Measurements from ENCODE around the gene TMEM164. TPM values are rescaled to one million over a fixed set of nuclear protein-coding genes. Genes with fewer than 3 reads are reported as not detected.
"Not testable (repeated sequence)": the region's sequence is repeated elsewhere in the genome, so short reads cannot be mapped to it uniquely, and the experiment has no call there.

TMEM164 gene
- total and polyA plus RNA-seq, 2 donors = 9.1 to 11.2 TPM

- not testable (repeated sequence) for H3K36me3 ChIP-seq (ENCODE audit: control insufficient read depth in 2 of 2, insufficient read depth in 2 of 2, low read length in 1 of 2); H3K27me3 ChIP-seq (ENCODE audit: control insufficient read depth in 2 of 2, insufficient read depth in 1 of 2, low read length in 1 of 2); H3K4me1 ChIP-seq (ENCODE audit: control insufficient read depth in 2 of 2, insufficient read depth in 2 of 2, low read length in 2 of 2); H3K4me3 ChIP-seq (ENCODE audit: low read length in 2 of 2); DNase-seq (ENCODE audit: low read depth in 6 of 9, low spot score in 9 of 9); H3K9me3 ChIP-seq (ENCODE audit: control insufficient read depth in 2 of 2, insufficient read depth in 1 of 2, low read length in 1 of 2); H3K27ac ChIP-seq (ENCODE audit: low read depth in 1 of 2, low read length in 1 of 2)
- WGBS = 100% methylated on average over 4 of the region's 4 CpGs
These were observed 32.1 kb upstream of the TMEM164 start for GRCh38 chrX:109970841-109971240.

- H3K27ac ChIP-seq (ENCODE audit: low read depth in 1 of 2, low read length in 1 of 2) = no peak overlapping the region
- DNase-seq (ENCODE audit: low read depth in 6 of 9, low spot score in 9 of 9) = no peak
- WGBS = 96% methylated on average over 1 of the region's 1 CpG
- no peaks in the 10 kb centered on the region for H3K9me3 ChIP-seq (ENCODE audit: control insufficient read depth in 2 of 2, insufficient read depth in 1 of 2, low read length in 1 of 2)
- H3K4me1 ChIP-seq (ENCODE audit: control insufficient read depth in 2 of 2, insufficient read depth in 2 of 2, low read length in 2 of 2) = no peaks in the 10 kb centered on the region
- H3K4me3 ChIP-seq (ENCODE audit: low read length in 2 of 2) = no peak overlapping the region
- no peaks in the 10 kb centered on the region for H3K36me3 ChIP-seq (ENCODE audit: control insufficient read depth in 2 of 2, insufficient read depth in 2 of 2, low read length in 1 of 2)
- no peaks in the 10 kb centered on the region for H3K27me3 ChIP-seq (ENCODE audit: control insufficient read depth in 2 of 2, insufficient read depth in 1 of 2, low read length in 1 of 2)
These were observed 27.8 kb upstream of the TMEM164 start for GRCh38 chrX:109974906-109975655.

- H3K36me3 ChIP-seq (ENCODE audit: control insufficient read depth in 2 of 2, insufficient read depth in 2 of 2, low read length in 1 of 2); H3K4me3 ChIP-seq (ENCODE audit: low read length in 2 of 2); H3K27ac ChIP-seq (ENCODE audit: low read depth in 1 of 2, low read length in 1 of 2); H3K27me3 ChIP-seq (ENCODE audit: control insufficient read depth in 2 of 2, insufficient read depth in 1 of 2, low read length in 1 of 2); DNase-seq (ENCODE audit: low read depth in 6 of 9, low spot score in 9 of 9); H3K9me3 ChIP-seq (ENCODE audit: control insufficient read depth in 2 of 2, insufficient read depth in 1 of 2, low read length in 1 of 2); H3K4me1 ChIP-seq (ENCODE audit: control insufficient read depth in 2 of 2, insufficient read depth in 2 of 2, low read length in 2 of 2): not testable (repeated sequence)
- 95% methylated on average over 4 of the region's 4 CpGs for WGBS
These were observed 17.7 kb upstream of the TMEM164 start for GRCh38 chrX:109985210-109985609.

- no peak for DNase-seq (ENCODE audit: low read depth in 6 of 9, low spot score in 9 of 9)
- 98% methylated on average over 2 of the region's 2 CpGs for WGBS
- Histone ChIP-seq H3K9me3 (ENCODE audit: control insufficient read depth in 2 of 2, insufficient read depth in 1 of 2, low read length in 1 of 2) (no peaks in the 10 kb centered on the region), H3K27me3 (ENCODE audit: control insufficient read depth in 2 of 2, insufficient read depth in 1 of 2, low read length in 1 of 2) (no peaks in the 10 kb centered on the region), H3K4me3 (ENCODE audit: low read length in 2 of 2) (no peak overlapping the region), H3K27ac (ENCODE audit: low read depth in 1 of 2, low read length in 1 of 2) (no peak overlapping the region), H3K4me1 (ENCODE audit: control insufficient read depth in 2 of 2, insufficient read depth in 2 of 2, low read length in 2 of 2) (peaks cover 6 to 18% of the 10 kb centered on the region in 2 donors), H3K36me3 (ENCODE audit: control insufficient read depth in 2 of 2, insufficient read depth in 2 of 2, low read length in 1 of 2) (no peaks in the 10 kb centered on the region)
These were observed 15.0 kb upstream of the TMEM164 start for GRCh38 chrX:109987884-109988283.

GRCh38 chrX:109990582-109991276, 12.2 kb upstream of the TMEM164 start:
- Histone ChIP-seq H3K27me3 (ENCODE audit: control insufficient read depth in 2 of 2, insufficient read depth in 1 of 2, low read length in 1 of 2) (no peaks in the 10 kb centered on the region), H3K4me1 (ENCODE audit: control insufficient read depth in 2 of 2, insufficient read depth in 2 of 2, low read length in 2 of 2) (peaks cover 6 to 18% of the 10 kb centered on the region in 2 donors), H3K9me3 (ENCODE audit: control insufficient read depth in 2 of 2, insufficient read depth in 1 of 2, low read length in 1 of 2) (no peaks in the 10 kb centered on the region), H3K27ac (ENCODE audit: low read depth in 1 of 2, low read length in 1 of 2) (no peak overlapping the region), H3K4me3 (ENCODE audit: low read length in 2 of 2) (no peak overlapping the region), H3K36me3 (ENCODE audit: control insufficient read depth in 2 of 2, insufficient read depth in 2 of 2, low read length in 1 of 2) (no peaks in the 10 kb centered on the region)
- DNase-seq (ENCODE audit: low read depth in 6 of 9, low spot score in 9 of 9) = peak in 1 of 9 donors; percentile 48
- WGBS = 39% methylated on average over 3 of the region's 3 CpGs

GRCh38 chrX:109992203-109992602, 10.7 kb upstream of the TMEM164 start:
- Histone ChIP-seq H3K27ac (ENCODE audit: low read depth in 1 of 2, low read length in 1 of 2) (no peak overlapping the region), H3K4me1 (ENCODE audit: control insufficient read depth in 2 of 2, insufficient read depth in 2 of 2, low read length in 2 of 2) (peaks cover 6 to 18% of the 10 kb centered on the region in 2 donors), H3K4me3 (ENCODE audit: low read length in 2 of 2) (no peak overlapping the region), H3K9me3 (ENCODE audit: control insufficient read depth in 2 of 2, insufficient read depth in 1 of 2, low read length in 1 of 2) (no peaks in the 10 kb centered on the region), H3K36me3 (ENCODE audit: control insufficient read depth in 2 of 2, insufficient read depth in 2 of 2, low read length in 1 of 2) (no peaks in the 10 kb centered on the region), H3K27me3 (ENCODE audit: control insufficient read depth in 2 of 2, insufficient read depth in 1 of 2, low read length in 1 of 2) (no peaks in the 10 kb centered on the region)
- no peak for DNase-seq (ENCODE audit: low read depth in 6 of 9, low spot score in 9 of 9)
- WGBS = 61% methylated on average over 1 of the region's 1 CpG

- Histone ChIP-seq H3K27ac (ENCODE audit: low read depth in 1 of 2, low read length in 1 of 2) (no peak overlapping the region), H3K9me3 (ENCODE audit: control insufficient read depth in 2 of 2, insufficient read depth in 1 of 2, low read length in 1 of 2) (no peaks in the 10 kb centered on the region), H3K4me3 (ENCODE audit: low read length in 2 of 2) (no peak overlapping the region), H3K36me3 (ENCODE audit: control insufficient read depth in 2 of 2, insufficient read depth in 2 of 2, low read length in 1 of 2) (no peaks in the 10 kb centered on the region), H3K4me1 (ENCODE audit: control insufficient read depth in 2 of 2, insufficient read depth in 2 of 2, low read length in 2 of 2) (peaks cover 6 to 12% of the 10 kb centered on the region in 2 donors), H3K27me3 (ENCODE audit: control insufficient read depth in 2 of 2, insufficient read depth in 1 of 2, low read length in 1 of 2) (no peaks in the 10 kb centered on the region)
- 100% methylated on average over 2 of the region's 2 CpGs for WGBS
- no peak for DNase-seq (ENCODE audit: low read depth in 6 of 9, low spot score in 9 of 9)
These were observed 7.8 kb upstream of the TMEM164 start for GRCh38 chrX:109995155-109995554.

GRCh38 chrX:109997786-109998452, 5.0 kb upstream of the TMEM164 start:
- WGBS = 94% methylated on average over 6 of the region's 6 CpGs
- H3K4me1 ChIP-seq (ENCODE audit: control insufficient read depth in 2 of 2, insufficient read depth in 2 of 2, low read length in 2 of 2) = peaks cover 0 to 5% of the 10 kb centered on the region in 2 donors
- DNase-seq (ENCODE audit: low read depth in 6 of 9, low spot score in 9 of 9) = no peak
- H3K4me3 ChIP-seq (ENCODE audit: low read length in 2 of 2) = no peak overlapping the region
- no peaks in the 10 kb centered on the region for H3K27me3 ChIP-seq (ENCODE audit: control insufficient read depth in 2 of 2, insufficient read depth in 1 of 2, low read length in 1 of 2)
- H3K36me3 ChIP-seq (ENCODE audit: control insufficient read depth in 2 of 2, insufficient read depth in 2 of 2, low read length in 1 of 2) = no peaks in the 10 kb centered on the region
- no peaks in the 10 kb centered on the region for H3K9me3 ChIP-seq (ENCODE audit: control insufficient read depth in 2 of 2, insufficient read depth in 1 of 2, low read length in 1 of 2)
- H3K27ac ChIP-seq (ENCODE audit: low read depth in 1 of 2, low read length in 1 of 2) = no peak overlapping the region

- H3K36me3 ChIP-seq (ENCODE audit: control insufficient read depth in 2 of 2, insufficient read depth in 2 of 2, low read length in 1 of 2) = no peaks in the 10 kb centered on the region
- H3K27ac ChIP-seq (ENCODE audit: low read depth in 1 of 2, low read length in 1 of 2) = no peak overlapping the region
- H3K9me3 ChIP-seq (ENCODE audit: control insufficient read depth in 2 of 2, insufficient read depth in 1 of 2, low read length in 1 of 2) = no peaks in the 10 kb centered on the region
- peaks cover 0 to 9% of the 10 kb centered on the region in 2 donors for H3K27me3 ChIP-seq (ENCODE audit: control insufficient read depth in 2 of 2, insufficient read depth in 1 of 2, low read length in 1 of 2)
- no peak for DNase-seq (ENCODE audit: low read depth in 6 of 9, low spot score in 9 of 9)
- WGBS = 99% methylated on average over 5 of the region's 5 CpGs
- H3K4me3 ChIP-seq (ENCODE audit: low read length in 2 of 2) = no peak overlapping the region
- peaks cover 4 to 12% of the 10 kb centered on the region in 2 donors for H3K4me1 ChIP-seq (ENCODE audit: control insufficient read depth in 2 of 2, insufficient read depth in 2 of 2, low read length in 2 of 2)
These were observed 2.9 kb upstream of the TMEM164 start for GRCh38 chrX:110000000-110000399.
